Neural crest cell (in vitro differentiated cells): ENCODE measurements around the gene METTL23. TPM values are rescaled to one million over a fixed set of nuclear protein-coding genes. Genes with fewer than 3 reads are reported as not detected.
A peak's percentile ranks its signal among the peaks of the same experiment; 100 is the strongest.

Experiments
- DNase-seq: peaks from one replicate; pipeline ENCODE4 v3.0.0; 2021; ENCODE audit warnings: low read depth, mixed read lengths, low spot score
- H3K27ac Mint-ChIP-seq: one replicate; pipeline ENCODE4 v1.8.0; 2021; ENCODE audit warnings: mild to moderate bottlenecking, mixed read lengths; ENCODE audit not compliant: unreplicated experiment
- H3K27me3 Mint-ChIP-seq: 2 replicates; pipeline ENCODE4 v1.8.0; 2021; ENCODE audit warnings: low read depth, mild to moderate bottlenecking, mixed read lengths
- H3K36me3 Mint-ChIP-seq: 2 replicates; pipeline ENCODE4 v1.8.0; 2021; ENCODE audit warnings: low read depth, mild to moderate bottlenecking, mixed read lengths
- H3K4me1 Mint-ChIP-seq: 2 replicates; pipeline ENCODE4 v1.8.0; 2021; ENCODE audit warnings: mixed read lengths
- H3K4me3 Mint-ChIP-seq: one replicate; pipeline ENCODE4 v1.8.0; 2021; ENCODE audit warnings: mild to moderate bottlenecking, mixed read lengths
- H3K9me3 Mint-ChIP-seq: 2 replicates; pipeline ENCODE4 v1.8.0; 2021; ENCODE audit warnings: mixed read lengths
- CTCF ChIP-seq: fragments of 200-600 bp; sonication (generic); conservative IDR thresholded peaks from 2 replicates; pipeline ENCODE4 v1.5.0; 2021; ENCODE audit warnings: antibody characterized with exemption, mild to moderate bottlenecking
- total RNA-seq: library from RNA; stranded (reverse); gene quantifications from 2 replicates; pipeline ENCODE4 v1.2.1, GENCODE V29; 2021

Gene METTL23
- total RNA-seq, 1 donor from 2014 or later: 28.7 TPM

- no peak for TF ChIP-seq CTCF
- DNase-seq: no peak
- peak overlapping the region; percentile 10 for H3K27ac Mint-ChIP-seq
These were observed 25.4 kb downstream of the METTL23 start for GRCh38 chr17:76752006-76752405.

GRCh38 chr17:76753061-76753961 lies 26.7 kb downstream of the METTL23 start:
- no peak overlapping the region for H3K27ac Mint-ChIP-seq
- H3K36me3 Mint-ChIP-seq: peaks cover 9% of the 10 kb centered on the region

More at GRCh38 chr17:76752006-76752405, 25.4 kb downstream of the METTL23 start:
- H3K4me3 Mint-ChIP-seq: no peak overlapping the region
- H3K27me3 Mint-ChIP-seq: no peaks in the 10 kb centered on the region
- peaks cover 10% of the 10 kb centered on the region for H3K36me3 Mint-ChIP-seq
- peaks cover 26% of the 10 kb centered on the region for H3K4me1 Mint-ChIP-seq
- no peaks in the 10 kb centered on the region for H3K9me3 Mint-ChIP-seq

GRCh38 chr17:76755285-76755684 lies 28.6 kb downstream of the METTL23 start:
- Mint-ChIP-seq H3K36me3 (peaks cover 14% of the 10 kb centered on the region), H3K9me3 (no peaks in the 10 kb centered on the region), H3K4me1 (peaks cover 7% of the 10 kb centered on the region), H3K27me3 (no peaks in the 10 kb centered on the region), H3K4me3 (no peak overlapping the region), H3K27ac (no peak overlapping the region)
- no peak for DNase-seq
- TF ChIP-seq CTCF: no peak

More at GRCh38 chr17:76753061-76753961, 26.7 kb downstream of the METTL23 start:
- no peak for TF ChIP-seq CTCF
- Mint-ChIP-seq H3K4me1 (peaks cover 18% of the 10 kb centered on the region), H3K4me3 (no peak overlapping the region), H3K27me3 (no peaks in the 10 kb centered on the region), H3K9me3 (no peaks in the 10 kb centered on the region)
- no peak for DNase-seq

- Mint-ChIP-seq H3K36me3 (peaks cover 20% of the 10 kb centered on the region), H3K9me3 (no peaks in the 10 kb centered on the region), H3K27ac (no peak overlapping the region), H3K4me1 (peaks cover under 1% of the 10 kb centered on the region), H3K4me3 (no peak overlapping the region), H3K27me3 (no peaks in the 10 kb centered on the region)
- DNase-seq: no peak
- TF ChIP-seq CTCF: no peak
These were observed 30.6 kb downstream of the METTL23 start for GRCh38 chr17:76757256-76757655.

- no peaks in the 10 kb centered on the region for H3K9me3 Mint-ChIP-seq
- H3K4me3 Mint-ChIP-seq: no peak overlapping the region
- no peaks in the 10 kb centered on the region for H3K4me1 Mint-ChIP-seq
- no peak for TF ChIP-seq CTCF
- no peak for DNase-seq
- peaks cover 25% of the 10 kb centered on the region for H3K36me3 Mint-ChIP-seq
- H3K27ac Mint-ChIP-seq: no peak overlapping the region
- no peaks in the 10 kb centered on the region for H3K27me3 Mint-ChIP-seq
These were observed 31.9 kb downstream of the METTL23 start for GRCh38 chr17:76758570-76758969.
